ENCODE measurements around the gene UBL3.

UBL3 gene

GRCh38 chr13:29737061-29737460 is 113.4 kb downstream of the UBL3 start:
- no peak overlapping the region for H3K9ac ChIP-seq (ENCODE audit: low read length in 5 of 5)
- no peaks in the 10 kb centered on the region for H3K9me3 ChIP-seq (ENCODE audit: control insufficient read depth in 5 of 5, low read length in 5 of 5)
- no peak overlapping the region for H3K27ac ChIP-seq (ENCODE audit: low read depth, low read length)
- peaks cover 0 to 6% (median 0%) of the 10 kb centered on the region in 5 donors for H3K4me1 ChIP-seq (ENCODE audit: control insufficient read depth in 5 of 5, insufficient read depth in 5 of 5, low read length in 5 of 5)
- H3K36me3 ChIP-seq (ENCODE audit: control insufficient read depth in 5 of 5, insufficient read depth in 5 of 5, low read length in 5 of 5) = no peaks in the 10 kb centered on the region
- no peak overlapping the region for H3K4me3 ChIP-seq (ENCODE audit: low read depth in 1 of 5, low read length in 5 of 5)
- peaks cover 0 to 3% (median 0%) of the 10 kb centered on the region in 5 donors for H3K27me3 ChIP-seq (ENCODE audit: control insufficient read depth in 5 of 5, insufficient read depth in 4 of 5, low read length in 5 of 5)

GRCh38 chr13:29733147-29733611 is 117.2 kb downstream of the UBL3 start:
- peaks cover 0 to 2% (median 0%) of the 10 kb centered on the region in 5 donors for H3K4me1 ChIP-seq (ENCODE audit: control insufficient read depth in 5 of 5, insufficient read depth in 5 of 5, low read length in 5 of 5)
- no peak overlapping the region for H3K27ac ChIP-seq (ENCODE audit: low read depth, low read length)
- H3K4me3 ChIP-seq (ENCODE audit: low read depth in 1 of 5, low read length in 5 of 5) = no peak overlapping the region
- no peaks in the 10 kb centered on the region for H3K9me3 ChIP-seq (ENCODE audit: control insufficient read depth in 5 of 5, low read length in 5 of 5)
- H3K27me3 ChIP-seq (ENCODE audit: control insufficient read depth in 5 of 5, insufficient read depth in 4 of 5, low read length in 5 of 5) = peaks cover 0 to 5% (median 2%) of the 10 kb centered on the region in 5 donors
- H3K9ac ChIP-seq (ENCODE audit: low read length in 5 of 5) = no peak overlapping the region
- no peaks in the 10 kb centered on the region for H3K36me3 ChIP-seq (ENCODE audit: control insufficient read depth in 5 of 5, insufficient read depth in 5 of 5, low read length in 5 of 5)

- H3K4me3 ChIP-seq (ENCODE audit: low read depth in 1 of 5, low read length in 5 of 5) = no peak overlapping the region
- H3K27me3 ChIP-seq (ENCODE audit: control insufficient read depth in 5 of 5, insufficient read depth in 4 of 5, low read length in 5 of 5) = peaks cover 0 to 5% (median 0%) of the 10 kb centered on the region in 5 donors
- H3K27ac ChIP-seq (ENCODE audit: low read depth, low read length) = no peak overlapping the region
- H3K36me3 ChIP-seq (ENCODE audit: control insufficient read depth in 5 of 5, insufficient read depth in 5 of 5, low read length in 5 of 5) = no peaks in the 10 kb centered on the region
- H3K9me3 ChIP-seq (ENCODE audit: control insufficient read depth in 5 of 5, low read length in 5 of 5) = peaks cover 0 to 4% (median 2%) of the 10 kb centered on the region in 5 donors
- H3K4me1 ChIP-seq (ENCODE audit: control insufficient read depth in 5 of 5, insufficient read depth in 5 of 5, low read length in 5 of 5) = peaks cover 0 to 2% (median 0%) of the 10 kb centered on the region in 5 donors
- H3K9ac ChIP-seq (ENCODE audit: low read length in 5 of 5) = no peak overlapping the region
Measured at GRCh38 chr13:29730253-29730652, 120.2 kb downstream of the UBL3 start.

DNA sequence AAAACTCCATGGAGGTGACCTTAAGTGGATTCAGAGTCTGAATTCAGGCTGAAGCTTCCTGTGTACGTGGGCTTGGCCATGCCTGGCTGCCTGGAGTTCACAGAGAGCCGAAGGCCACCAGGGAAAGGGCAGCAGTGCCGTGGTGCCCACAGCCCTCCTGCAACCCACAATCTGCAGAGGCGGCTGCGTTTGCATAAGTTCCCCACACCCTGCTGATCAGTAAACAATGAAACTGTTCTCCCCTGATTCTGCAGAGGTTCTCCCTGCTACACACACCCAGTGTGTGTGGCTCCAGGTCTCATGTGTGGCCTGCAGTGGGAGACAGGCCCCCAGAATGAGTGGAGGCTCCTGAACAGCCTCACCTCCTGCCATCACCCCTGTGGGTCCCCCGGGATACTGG is 128.0 kb downstream of the UBL3 start:
- Histone ChIP-seq H3K9ac (ENCODE audit: low read length in 5 of 5) (no peak overlapping the region), H3K36me3 (ENCODE audit: control insufficient read depth in 5 of 5, insufficient read depth in 5 of 5, low read length in 5 of 5) (no peaks in the 10 kb centered on the region), H3K4me3 (ENCODE audit: low read depth in 1 of 5, low read length in 5 of 5) (no peak overlapping the region), H3K27me3 (ENCODE audit: control insufficient read depth in 5 of 5, insufficient read depth in 4 of 5, low read length in 5 of 5) (peaks cover 0 to 9% (median 0%) of the 10 kb centered on the region in 5 donors), H3K4me1 (ENCODE audit: control insufficient read depth in 5 of 5, insufficient read depth in 5 of 5, low read length in 5 of 5) (no peaks in the 10 kb centered on the region), H3K27ac (ENCODE audit: low read depth, low read length) (no peak overlapping the region), H3K9me3 (ENCODE audit: control insufficient read depth in 5 of 5, low read length in 5 of 5) (peaks cover 0 to 4% (median 2%) of the 10 kb centered on the region in 5 donors)

- H3K4me3 ChIP-seq (ENCODE audit: low read depth in 1 of 5, low read length in 5 of 5) = no peak overlapping the region
- no peak overlapping the region for H3K27ac ChIP-seq (ENCODE audit: low read depth, low read length)
- peaks cover 0 to 9% (median 0%) of the 10 kb centered on the region in 5 donors for H3K27me3 ChIP-seq (ENCODE audit: control insufficient read depth in 5 of 5, insufficient read depth in 4 of 5, low read length in 5 of 5)
- no peaks in the 10 kb centered on the region for H3K36me3 ChIP-seq (ENCODE audit: control insufficient read depth in 5 of 5, insufficient read depth in 5 of 5, low read length in 5 of 5)
- H3K4me1 ChIP-seq (ENCODE audit: control insufficient read depth in 5 of 5, insufficient read depth in 5 of 5, low read length in 5 of 5) = no peaks in the 10 kb centered on the region
- peaks cover 0 to 4% (median 2%) of the 10 kb centered on the region in 5 donors for H3K9me3 ChIP-seq (ENCODE audit: control insufficient read depth in 5 of 5, low read length in 5 of 5)
- no peak overlapping the region for H3K9ac ChIP-seq (ENCODE audit: low read length in 5 of 5)
Measured at GRCh38 chr13:29721766-29722165, 128.7 kb downstream of the UBL3 start.

DNA sequence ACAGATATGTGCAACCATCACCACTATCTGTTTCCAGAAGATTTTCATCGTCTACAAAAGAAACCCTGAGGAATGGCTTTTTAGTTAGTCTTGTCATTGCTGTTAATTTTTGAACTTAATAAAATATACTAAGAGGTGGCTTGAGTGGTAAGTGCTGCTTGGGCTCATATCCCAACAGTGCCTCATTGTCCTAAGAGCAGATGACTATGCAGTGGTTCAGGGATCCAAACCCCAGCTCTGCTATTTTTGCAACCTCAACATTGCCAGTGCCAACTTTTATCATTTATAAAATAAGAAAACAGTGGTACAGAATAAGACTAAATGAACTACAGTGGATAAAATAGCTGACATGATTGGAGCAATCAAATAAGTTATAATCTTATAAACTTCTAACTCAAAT is 131.7 kb downstream of the UBL3 start:
- Histone ChIP-seq H3K27me3 (ENCODE audit: control insufficient read depth in 5 of 5, insufficient read depth in 4 of 5, low read length in 5 of 5) (peaks cover 0 to 9% (median 0%) of the 10 kb centered on the region in 5 donors), H3K9ac (ENCODE audit: low read length in 5 of 5) (no peak overlapping the region), H3K27ac (ENCODE audit: low read depth, low read length) (no peak overlapping the region), H3K4me1 (ENCODE audit: control insufficient read depth in 5 of 5, insufficient read depth in 5 of 5, low read length in 5 of 5) (no peaks in the 10 kb centered on the region), H3K9me3 (ENCODE audit: control insufficient read depth in 5 of 5, low read length in 5 of 5) (peaks cover 2 to 10% (median 5%) of the 10 kb centered on the region in 5 donors), H3K4me3 (ENCODE audit: low read depth in 1 of 5, low read length in 5 of 5) (no peak overlapping the region), H3K36me3 (ENCODE audit: control insufficient read depth in 5 of 5, insufficient read depth in 5 of 5, low read length in 5 of 5) (no peaks in the 10 kb centered on the region)

DNA sequence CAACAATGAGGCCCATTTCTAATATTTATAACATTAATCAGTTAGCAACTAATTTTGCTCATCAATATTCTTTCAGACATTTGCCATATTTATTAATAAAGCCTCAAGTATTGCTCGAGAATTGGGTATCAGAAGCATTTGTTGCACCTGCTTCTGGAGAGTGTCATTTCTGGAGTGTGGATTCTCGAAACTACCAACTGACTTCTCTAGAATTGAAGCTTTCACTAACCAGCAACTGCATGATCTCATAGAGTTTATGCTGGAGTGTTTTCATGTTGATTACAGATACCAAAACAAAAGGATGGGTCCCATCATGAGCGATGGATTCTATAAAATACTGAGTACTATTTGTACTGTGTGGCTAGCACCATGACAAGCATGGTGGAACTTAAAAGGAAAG is 133.9 kb downstream of the UBL3 start:
- H3K36me3 ChIP-seq (ENCODE audit: control insufficient read depth in 5 of 5, insufficient read depth in 5 of 5, low read length in 5 of 5) = no peaks in the 10 kb centered on the region
- H3K27me3 ChIP-seq (ENCODE audit: control insufficient read depth in 5 of 5, insufficient read depth in 4 of 5, low read length in 5 of 5) = peaks cover 0 to 10% (median 2%) of the 10 kb centered on the region in 5 donors
- no peak overlapping the region for H3K9ac ChIP-seq (ENCODE audit: low read length in 5 of 5)
- no peak overlapping the region for H3K4me3 ChIP-seq (ENCODE audit: low read depth in 1 of 5, low read length in 5 of 5)
- H3K9me3 ChIP-seq (ENCODE audit: control insufficient read depth in 5 of 5, low read length in 5 of 5) = peaks cover 2 to 10% (median 5%) of the 10 kb centered on the region in 5 donors
- H3K27ac ChIP-seq (ENCODE audit: low read depth, low read length) = no peak overlapping the region
- no peaks in the 10 kb centered on the region for H3K4me1 ChIP-seq (ENCODE audit: control insufficient read depth in 5 of 5, insufficient read depth in 5 of 5, low read length in 5 of 5)

Measured in subcutaneous abdominal adipose tissue (tissue), 5 donors.